OCI-LY7 (cell line): ENCODE data around the gene BCKDHB.

Source experiments
- EZH2phosphoT487 ChIP-seq: fragments of 200-600 bp; sonication (generic); IDR thresholded peaks from 2 replicates; pipeline ENCODE4 v1.6.1; 2018; ENCODE audit warnings: low read depth, borderline replicate concordance, mild to moderate bottlenecking, mixed run types, antibody characterized with exemption, low read length, moderate library complexity, mixed read lengths
- TF ChIP-seq, protein P1 (sequence below): fragments of 200-600 bp; sonication (generic); conservative IDR thresholded peaks from 2 replicates; pipeline ENCODE4 v1.5.1; 2014; ENCODE audit warnings: mild to moderate bottlenecking, antibody characterized with exemption, low read length, moderate library complexity, mixed read lengths

DNA sequence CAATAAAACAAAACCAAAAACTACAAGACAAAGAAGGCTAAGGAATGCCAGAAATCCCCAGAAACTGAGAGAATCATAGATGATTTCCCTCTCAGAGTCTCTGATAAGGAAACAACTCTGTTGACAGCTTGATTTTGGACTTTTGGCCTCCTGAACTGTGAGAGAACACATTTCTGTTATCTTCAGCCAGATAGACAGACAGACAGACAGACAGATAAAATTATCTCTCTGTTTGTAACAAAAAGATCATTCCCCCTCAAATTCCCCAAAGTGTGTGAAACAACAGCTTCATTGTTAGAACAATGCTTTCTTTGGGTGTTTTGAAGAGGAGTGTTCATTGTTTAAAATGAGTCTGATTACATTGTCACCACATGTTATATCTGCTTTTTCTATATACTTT lies 148.2 kb downstream of the BCKDHB start:
- TF ChIP-seq, protein P1, sequence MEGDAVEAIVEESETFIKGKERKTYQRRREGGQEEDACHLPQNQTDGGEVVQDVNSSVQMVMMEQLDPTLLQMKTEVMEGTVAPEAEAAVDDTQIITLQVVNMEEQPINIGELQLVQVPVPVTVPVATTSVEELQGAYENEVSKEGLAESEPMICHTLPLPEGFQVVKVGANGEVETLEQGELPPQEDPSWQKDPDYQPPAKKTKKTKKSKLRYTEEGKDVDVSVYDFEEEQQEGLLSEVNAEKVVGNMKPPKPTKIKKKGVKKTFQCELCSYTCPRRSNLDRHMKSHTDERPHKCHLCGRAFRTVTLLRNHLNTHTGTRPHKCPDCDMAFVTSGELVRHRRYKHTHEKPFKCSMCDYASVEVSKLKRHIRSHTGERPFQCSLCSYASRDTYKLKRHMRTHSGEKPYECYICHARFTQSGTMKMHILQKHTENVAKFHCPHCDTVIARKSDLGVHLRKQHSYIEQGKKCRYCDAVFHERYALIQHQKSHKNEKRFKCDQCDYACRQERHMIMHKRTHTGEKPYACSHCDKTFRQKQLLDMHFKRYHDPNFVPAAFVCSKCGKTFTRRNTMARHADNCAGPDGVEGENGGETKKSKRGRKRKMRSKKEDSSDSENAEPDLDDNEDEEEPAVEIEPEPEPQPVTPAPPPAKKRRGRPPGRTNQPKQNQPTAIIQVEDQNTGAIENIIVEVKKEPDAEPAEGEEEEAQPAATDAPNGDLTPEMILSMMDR: no peak
- no peak for TF ChIP-seq EZH2phosphoT487
